Breast epithelium (tissue), 3 donors: Measurements from ENCODE around the gene NSMCE3.

Source experiments
- POLR2A ChIP-seq: fragments of 450-650 bp; IDR thresholded peaks from one replicate; pipeline ENCODE4 v1.6.1; 2016; ENCODE audit warnings: antibody characterized with exemption, mild to moderate bottlenecking, moderate library complexity
- POLR2AphosphoS5 ChIP-seq, 3 donors: sonication (generic); formaldehyde crosslinking; IDR thresholded peaks; one replicate each; pipeline ENCODE4 v1.6.1; 2017; ENCODE audit warnings: antibody characterized with exemption in 3 of 3
- TF ChIP-seq, protein P1 (sequence below), 3 donors: fragments of 450-650 bp; IDR thresholded peaks; one replicate each; pipeline ENCODE4 v1.5.1; 2016 to 2017; ENCODE audit warnings: antibody characterized with exemption in 3 of 3, mild to moderate bottlenecking in 3 of 3, moderate library complexity in 3 of 3

DNA sequence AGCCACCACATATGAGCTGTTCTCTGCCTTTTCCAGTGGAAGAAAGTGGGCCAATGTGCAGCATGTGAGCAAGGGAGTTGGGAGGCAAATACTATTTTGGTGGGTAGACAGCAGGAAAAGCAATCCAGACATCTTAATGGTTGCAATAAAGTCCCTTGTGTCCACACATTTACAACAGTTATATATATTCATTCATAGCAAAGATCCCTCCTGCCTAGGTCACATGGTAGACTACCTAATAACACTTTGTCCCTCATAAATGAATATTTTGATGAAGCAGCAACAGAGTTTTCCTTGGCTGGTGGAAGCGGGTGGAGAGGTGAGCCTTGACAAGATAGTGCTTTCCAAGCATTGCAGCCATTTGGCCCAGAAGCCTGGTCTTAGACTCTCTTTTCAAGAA, 6.2 kb upstream of the NSMCE3 start:
- TF ChIP-seq, protein P1, sequence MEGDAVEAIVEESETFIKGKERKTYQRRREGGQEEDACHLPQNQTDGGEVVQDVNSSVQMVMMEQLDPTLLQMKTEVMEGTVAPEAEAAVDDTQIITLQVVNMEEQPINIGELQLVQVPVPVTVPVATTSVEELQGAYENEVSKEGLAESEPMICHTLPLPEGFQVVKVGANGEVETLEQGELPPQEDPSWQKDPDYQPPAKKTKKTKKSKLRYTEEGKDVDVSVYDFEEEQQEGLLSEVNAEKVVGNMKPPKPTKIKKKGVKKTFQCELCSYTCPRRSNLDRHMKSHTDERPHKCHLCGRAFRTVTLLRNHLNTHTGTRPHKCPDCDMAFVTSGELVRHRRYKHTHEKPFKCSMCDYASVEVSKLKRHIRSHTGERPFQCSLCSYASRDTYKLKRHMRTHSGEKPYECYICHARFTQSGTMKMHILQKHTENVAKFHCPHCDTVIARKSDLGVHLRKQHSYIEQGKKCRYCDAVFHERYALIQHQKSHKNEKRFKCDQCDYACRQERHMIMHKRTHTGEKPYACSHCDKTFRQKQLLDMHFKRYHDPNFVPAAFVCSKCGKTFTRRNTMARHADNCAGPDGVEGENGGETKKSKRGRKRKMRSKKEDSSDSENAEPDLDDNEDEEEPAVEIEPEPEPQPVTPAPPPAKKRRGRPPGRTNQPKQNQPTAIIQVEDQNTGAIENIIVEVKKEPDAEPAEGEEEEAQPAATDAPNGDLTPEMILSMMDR (IDR thresholded peaks at IDR 0.05) = no peak
- TF ChIP-seq POLR2AphosphoS5 (IDR thresholded peaks at IDR 0.05) = no peak
- no peak for TF ChIP-seq POLR2A
